Measurements from ENCODE around the gene ZCCHC10. TPM values are rescaled to one million over a fixed set of nuclear protein-coding genes. Genes with fewer than 3 reads are reported as not detected.

ZCCHC10 gene
- total and polyA plus RNA-seq, 2 donors (not counting 3 experiments of a cell fraction or from before 2014, with no cell fraction given), result 25.9 to 32.1 TPM

- no TSS peak for BruUV-seq (replicated peaks)
- Histone ChIP-seq H3K9ac (replicated peaks; ENCODE audit: extremely low read depth, insufficient read depth, low read length) (peak within 1 kb of the TSS; percentile 96), H2AFZ (ENCODE audit: low read depth, low read length) (peak within 1 kb of the TSS; percentile 22), H3K36me3 (ENCODE audit: control insufficient read depth in 2 of 2, extremely low read depth in 1 of 2, insufficient read depth in 2 of 2, low read length in 2 of 2) (no peaks in the 10 kb centered on the region), H4K20me1 (replicated peaks; ENCODE audit: control insufficient read depth, extremely low read depth, insufficient read depth, low read length) (peaks cover 4% of the 10 kb centered on the region), H3K79me2 (ENCODE audit: control insufficient read depth, insufficient read depth, low read length) (peaks cover 48% of the 10 kb centered on the region), H3K4me3 (replicated peaks in 1 of 3; ENCODE audit: insufficient read depth in 1 of 3, low read depth in 1 of 3, low read length in 3 of 3) (peak within 1 kb of the TSS; percentile 61 to 90 (median 61)), H3K9me1 (replicated peaks; ENCODE audit: control insufficient read depth, extremely low read depth, insufficient read depth, low read length) (no peaks in the 10 kb centered on the region), H3K27me3 (ENCODE audit: control insufficient read depth in 2 of 2, insufficient read depth in 2 of 2, low read length in 2 of 2) (no peaks in the 10 kb centered on the region), H3K9me3 (replicated peaks; ENCODE audit: control insufficient read depth, insufficient read depth, low read length) (no peaks in the 10 kb centered on the region), H3K4me2 (ENCODE audit: insufficient read depth, low read length) (peak within 1 kb of the TSS; percentile 93), H3K4me1 (ENCODE audit: control insufficient read depth, extremely low read depth, insufficient read depth, low read length) (peaks cover 37% of the 10 kb centered on the region), H3K27ac (ENCODE audit: insufficient read depth, low read depth, low read length) (peak within 1 kb of the TSS; percentile 86)
- peak; percentile 99 for DNase-seq (ENCODE audit: low read depth, low spot score)
- POLR2A ChIA-PET, result interaction anchor here (0.6 to 1.4 kb wide), 7 partner anchors 25 to 1063 kb away, joined by 3 to 9 read pairs (median 3); partner anchors contain the start of genes AFF4, TCF7, VDAC1 and ZCCHC10
- peak; percentile 88 for FAIRE-seq
- CTCF ChIA-PET, result interaction anchor here (0.6 to 1.0 kb wide), 2 partner anchors 18 to 928 kb away, joined by 3 to 4 read pairs; no protein-coding TSS in a partner anchor
- intact Hi-C loops (cut with micrococcal nuclease), result loop anchor here (1.0 to 10.0 kb wide), 7 partner anchors 9 to 667 kb away; partner anchors contain the start of genes AFF4, SHROOM1 and ZCCHC10
- TF ChIP-seq MAX (IDR thresholded peaks at IDR 0.05; ENCODE audit: insufficient read depth, insufficient read length) (no peak), POLR2A (IDR thresholded peaks at IDR 0.05; ENCODE audit: low read depth, low read length) (peak; percentile 98), POLR2AphosphoS5 (IDR thresholded peaks at IDR 0.05; ENCODE audit: insufficient read depth, low read depth, low read length) (peak; percentile 79), MYC (IDR thresholded peaks at IDR 0.05; ENCODE audit: low read depth, low read length) (no peak), FOS (IDR thresholded peaks at IDR 0.05; ENCODE audit: borderline replicate concordance, insufficient read depth, low read length) (no peak)
- dilution Hi-C loops (cut with MboI; ENCODE audit: extremely low pct_ligation_motif_present, low sequenced_read_pairs), result no loop called here
These were observed 25.4 kb upstream of the ZCCHC10 start, which contains the start of gene HSPA4 for GRCh38 chr5:133051542-133052316. Gene HSPA4 (plus strand): TSS chr5:133052013. CDS start chr5:133052251, 238 bp downstream.

Data from endothelial cell of umbilical vein (primary cell).